ENCODE results near the gene RCBTB2.

The RCBTB2 gene

GRCh38 chr13:48571126-48571913, 38.4 kb upstream of the RCBTB2 start:
- no peak overlapping the region for H3K4me3 ChIP-seq (ENCODE audit: low read depth, low read length)
- no peak overlapping the region for H3K27ac ChIP-seq (ENCODE audit: extremely low read depth, low read depth, low read length)
- no peaks in the 10 kb centered on the region for H3K4me1 ChIP-seq (ENCODE audit: control insufficient read depth, insufficient read depth, low read length)
- ChIA-PET POLR2A (no interaction called here), CTCF (no interaction called here)
- H3K9me3 ChIP-seq (ENCODE audit: control insufficient read depth, insufficient read depth, low read depth, low read length), result no peaks in the 10 kb centered on the region
- no peak for TF ChIP-seq HOXC10 (CRISPR knock-in tag; IDR thresholded peaks at IDR 0.05)
- TF ChIP-seq ZNF473 (tag by site-specific recombination; IDR thresholded peaks at IDR 0.05), result no peak
- no peak for TF ChIP-seq TRIM28 (IDR thresholded peaks at IDR 0.05; ENCODE audit: borderline replicate concordance, low read length)
- no peak for TF ChIP-seq ZNF677 (tag by site-specific recombination; IDR thresholded peaks at IDR 0.05)
- TF ChIP-seq TCF7L2 (IDR thresholded peaks at IDR 0.05; ENCODE audit: borderline replicate concordance, low read depth, low read length), result no peak
- TF ChIP-seq ZBTB10 (tag by site-specific recombination; IDR thresholded peaks at IDR 0.05), result no peak
- no peak for TF ChIP-seq PRDM2 (tag by site-specific recombination; IDR thresholded peaks at IDR 0.05; ENCODE audit: borderline replicate concordance)
- no peak for TF ChIP-seq ZNF148 (tag by site-specific recombination; IDR thresholded peaks at IDR 0.05; ENCODE audit: borderline replicate concordance)
- TF ChIP-seq ZNF140 (tag by site-specific recombination; IDR thresholded peaks at IDR 0.05), result no peak
- no peak for TF ChIP-seq ZNF514 (tag by site-specific recombination; IDR thresholded peaks at IDR 0.05)
- no peak for TF ChIP-seq ATF2 (tag by site-specific recombination; IDR thresholded peaks at IDR 0.05; ENCODE audit: low read depth)
- TF ChIP-seq ZNF169 (tag by site-specific recombination; IDR thresholded peaks at IDR 0.05), result no peak
- TF ChIP-seq ZNF645 (tag by site-specific recombination; IDR thresholded peaks at IDR 0.05), result no peak
- TF ChIP-seq PATZ1 (tag by site-specific recombination; IDR thresholded peaks at IDR 0.05), result no peak
- TF ChIP-seq ZNF354C (tag by site-specific recombination; IDR thresholded peaks at IDR 0.05; ENCODE audit: borderline replicate concordance, low read depth), result no peak
- TF ChIP-seq OVOL3 (tag by site-specific recombination; IDR thresholded peaks at IDR 0.05), result no peak
- no peak for TF ChIP-seq SP2 (tag by site-specific recombination; IDR thresholded peaks at IDR 0.05)
- TF ChIP-seq ZSCAN30 (tag by site-specific recombination; IDR thresholded peaks at IDR 0.05), result no peak
- TF ChIP-seq REPIN1 (tag by site-specific recombination; IDR thresholded peaks at IDR 0.05; ENCODE audit: low read depth), result no peak
- TF ChIP-seq KLF8 (tag by site-specific recombination; IDR thresholded peaks at IDR 0.05), result no peak
- no peaks in the 10 kb centered on the region for H3K36me3 ChIP-seq (ENCODE audit: control insufficient read depth in 2 of 2, insufficient read depth in 1 of 2, low read length in 2 of 2)
